PC-3 (cell line): ENCODE data around the gene TLE3. TPM values are rescaled to one million over a fixed set of nuclear protein-coding genes. Genes with fewer than 3 reads are reported as not detected.

Experiments used
- ATAC-seq: fragments of 200-7000 bp; cut with Tn5 transposase; 2 replicates; pipeline ENCODE4 v1.9.1; 2020; ENCODE audit warnings: mild to moderate bottlenecking, moderate library complexity
- BruUV-seq: library from RNA; stranded (reverse); fragments of 400-500 nt; replicated peaks from 2 replicates; lab custom pipeline; 2021; lab: Mats Ljungman, UMichigan
- CTCF ChIA-PET: fragments of 300-600 bp; sonication (Branson Sonifier 250); formaldehyde crosslinking; loops from one replicate; lab custom pipeline; 2022; ENCODE audit warnings: antibody characterized with exemption; lab: Charles Lee
- POLR2A ChIA-PET: fragments of 300-600 bp; sonication (Branson Sonifier 250); formaldehyde crosslinking; loops from one replicate; lab custom pipeline; 2022; ENCODE audit warnings: antibody characterized with exemption; ENCODE audit not compliant: unreplicated experiment; lab: Charles Lee
- DNase-seq: peaks from one replicate; pipeline ENCODE4 v3.0.0-alpha.2; 2015
- H2AFZ ChIP-seq: fragments of 300-600 bp; sonication (generic); 2 replicates; pipeline ENCODE4 v1.6.0; 2016; ENCODE audit warnings: antibody characterized with exemption, low read length
- H3F3A ChIP-seq: fragments of 300-600 bp; sonication (generic); one replicate; pipeline ENCODE4 v1.6.0; 2017; ENCODE audit warnings: antibody characterized with exemption, low read length, control low read depth, mild to moderate bottlenecking; ENCODE audit not compliant: unreplicated experiment
- H3K27ac ChIP-seq: fragments of 300-600 bp; sonication (generic); 2 replicates; pipeline ENCODE4 v1.5.1; 2016; ENCODE audit warnings: mild to moderate bottlenecking, low read length
- H3K27me3 ChIP-seq: fragments of 300-600 bp; sonication (generic); 2 replicates; pipeline ENCODE4 v1.6.1; 2016; ENCODE audit warnings: low read length, mixed read lengths
- H3K36me3 ChIP-seq: fragments of 300-600 bp; sonication (generic); 2 replicates; pipeline ENCODE4 v1.6.1; 2016; ENCODE audit warnings: low read depth, mixed run types, low read length, mixed read lengths
- H3K4me1 ChIP-seq: fragments of 300-600 bp; sonication (generic); 2 replicates; pipeline ENCODE4 v1.5.1; 2016; ENCODE audit warnings: low read length; ENCODE audit not compliant: insufficient read depth
- H3K4me2 ChIP-seq: fragments of 300-600 bp; sonication (generic); 2 replicates; pipeline ENCODE4 v1.6.0; 2016; ENCODE audit warnings: low read length
- H3K4me3 ChIP-seq: fragments of 300-600 bp; sonication (generic); 2 replicates; pipeline ENCODE4 v1.5.1; 2016; ENCODE audit warnings: mild to moderate bottlenecking, low read length, mixed read lengths
- H3K79me2 ChIP-seq: fragments of 300-600 bp; sonication (generic); 2 replicates; pipeline ENCODE4 v1.6.1; 2017; ENCODE audit warnings: low read length, mixed read lengths
- H3K9ac ChIP-seq: fragments of 300-600 bp; sonication (generic); 2 replicates; pipeline ENCODE4 v1.6.0; 2016; ENCODE audit warnings: mild to moderate bottlenecking, low read length
- H3K9me2 ChIP-seq: fragments of 300-600 bp; sonication (generic); replicated peaks from 2 replicates; pipeline ENCODE4 v1.6.1; 2016; ENCODE audit warnings: mixed run types, low read length, mixed read lengths
- H3K9me3 ChIP-seq: fragments of 300-600 bp; sonication (generic); 2 replicates; pipeline ENCODE4 v1.6.1; 2016; ENCODE audit warnings: low read length, mixed read lengths
- H4K20me1 ChIP-seq: fragments of 300-600 bp; sonication (generic); 2 replicates; pipeline ENCODE4 v1.6.1; 2016; ENCODE audit warnings: low read length, mixed read lengths
- CTCF ChIP-seq: fragments of 300-600 bp; sonication (generic); conservative IDR thresholded peaks from 2 replicates; pipeline ENCODE4 v1.5.1; 2017; ENCODE audit warnings: antibody characterized with exemption, low read depth, mild to moderate bottlenecking, low read length
- EZH2 ChIP-seq: fragments of 300-600 bp; sonication (generic); IDR thresholded peaks from one replicate; pipeline ENCODE4 v1.6.1; 2017; ENCODE audit warnings: antibody characterized with exemption, mild to moderate bottlenecking, low read length; ENCODE audit not compliant: unreplicated experiment
- EZH2phosphoT487 ChIP-seq: fragments of 300-600 bp; sonication (generic); IDR thresholded peaks from 2 replicates; pipeline ENCODE4 v1.6.1; 2018; ENCODE audit warnings: mild to moderate bottlenecking, antibody characterized with exemption, low read length, borderline replicate concordance
- intact Hi-C: fragments of 100-400 bp; cut with micrococcal nuclease; formaldehyde crosslinking; loops from 2 replicates; pipeline ENCODE4 v1.9.0; 2023
- microRNA-seq: library from miRNA; unstranded; fragments of <30 nt; microRNA quantifications from one replicate; pipeline ENCODE4 v1.1.0, GENCODE V29; 2020; ENCODE audit not compliant: unreplicated experiment
- total RNA-seq: library from RNA; depleted of rRNA; stranded (reverse); fragments of >200 nt; gene quantifications from 2 replicates; pipeline ENCODE4 v1.2.3, GENCODE V29; 2014

TLE3 gene
- total RNA-seq, 1 experiment from 2014 or later: 72.5 TPM

- H3K79me2 ChIP-seq: no peaks in the 10 kb centered on the region
- no peak overlapping the region for H2AFZ ChIP-seq
- no peaks in the 10 kb centered on the region for H3K9me3 ChIP-seq
- intact Hi-C loops: no loop called here
- no peak overlapping the region for H3K9ac ChIP-seq
- H3K9me2 ChIP-seq: no peaks in the 10 kb centered on the region
- H3K4me1 ChIP-seq: peaks cover 7% of the 10 kb centered on the region; the same call in 1 of the 2 replicates
- H4K20me1 ChIP-seq: no peaks in the 10 kb centered on the region
- H3K27ac ChIP-seq: no peak overlapping the region
- ATAC-seq: no peak
- POLR2A ChIA-PET: no interaction called here
- no peak overlapping the region for H3K4me2 ChIP-seq
- no TSS peak for BruUV-seq
- H3K4me3 ChIP-seq: no peak overlapping the region
- CTCF ChIA-PET: no interaction called here
- no peaks in the 10 kb centered on the region for H3K27me3 ChIP-seq
- H3F3A ChIP-seq: no peaks in the 10 kb centered on the region
- no peaks in the 10 kb centered on the region for H3K36me3 ChIP-seq
- no peak for DNase-seq
- TF ChIP-seq EZH2phosphoT487 (no peak), EZH2 (no peak), CTCF (no peak)
Measured at GRCh38 chr15:69998541-69999391, 99.0 kb downstream of the TLE3 start.

GRCh38 chr15:69997813-69998212 lies 99.9 kb downstream of the TLE3 start:
- DNase-seq (peak; percentile 61), ATAC-seq (peak; percentile 33; the same call in 1 of the 2 replicates)
- Histone ChIP-seq H4K20me1 (no peaks in the 10 kb centered on the region), H3K9me2 (no peaks in the 10 kb centered on the region), H3K4me2 (no peak overlapping the region), H3K27me3 (no peaks in the 10 kb centered on the region), H3K9ac (no peak overlapping the region), H3F3A (no peaks in the 10 kb centered on the region), H3K36me3 (no peaks in the 10 kb centered on the region), H3K79me2 (no peaks in the 10 kb centered on the region), H2AFZ (no peak overlapping the region), H3K4me1 (peaks cover 7% of the 10 kb centered on the region; the same call in 1 of the 2 replicates), H3K4me3 (no peak overlapping the region), H3K9me3 (no peaks in the 10 kb centered on the region), H3K27ac (no peak overlapping the region)
- no peak for TF ChIP-seq CTCF
- TF ChIP-seq EZH2phosphoT487: no peak
- no peak for TF ChIP-seq EZH2
- intact Hi-C loops: no loop called here
- POLR2A ChIA-PET: no interaction called here
- CTCF ChIA-PET: no interaction called here
- no TSS peak for BruUV-seq

Small RNA genes lying within 50 kb of the gene (microRNA-seq; reads per million reads assigned to microRNA genes)
- 227 reads per million, percentile 71 among the genes with 10 or more reads in this experiment for gene MIR629
